Ovary (tissue), 3 donors: ENCODE data around the gene CDK16.

Source experiments
- CTCF ChIP-seq, 3 donors: fragments of 450-650 bp in 2 of 3; fragments of 200-600 bp in 1 of 3; IDR thresholded peaks; one replicate each; pipeline versions ENCODE4 v1.5.1 to v1.8.0; 2016 to 2022; ENCODE audit warnings: antibody characterized with exemption in 3 of 3, mild to moderate bottlenecking in 1 of 3
- EP300 ChIP-seq: sonication (generic); formaldehyde crosslinking; IDR thresholded peaks from one replicate; pipeline ENCODE4 v1.6.1; 2017; ENCODE audit warnings: antibody characterized with exemption
- donor health status: DM: no; HTN: no; CAD: no.

- TF ChIP-seq CTCF (IDR thresholded peaks at IDR 0.05) = no peak
- TF ChIP-seq EP300 = no peak
Observed at GRCh38 chrX:47244676-47245075, 26.2 kb downstream of the CDK16 start.
